Sigmoid colon (tissue), 7 donors: ENCODE measurements around the gene TXN2. TPM values are rescaled to one million over a fixed set of nuclear protein-coding genes. Genes with fewer than 3 reads are reported as not detected.
"Not testable (repeated sequence)": the region's sequence is repeated elsewhere in the genome, so short reads cannot be mapped to it uniquely, and the experiment has no call there.

ENCODE experiments used
- DNase-seq: peaks from one replicate; pipeline ENCODE4 v3.0.0-alpha.2; 2019
- H3K27ac ChIP-seq, 4 donors: fragments of 200-600 bp; sonication (generic); one replicate each; pipeline ENCODE4 v1.5.1; 2016 to 2019; ENCODE audit warnings: mild to moderate bottlenecking in 1 of 4
- H3K27me3 ChIP-seq, 3 donors: fragments of 200-600 bp; sonication (generic); one replicate each; pipeline ENCODE4 v1.5.1; 2019; ENCODE audit warnings: mild to moderate bottlenecking in 1 of 3
- H3K36me3 ChIP-seq, 4 donors: fragments of 200-600 bp; sonication (generic); one replicate each; pipeline ENCODE4 v1.5.1; 2016 to 2019
- H3K4me1 ChIP-seq, 4 donors: fragments of 200-600 bp; sonication (generic); one replicate each; pipeline ENCODE4 v1.5.1; 2017 to 2019
- H3K4me3 ChIP-seq, 4 donors: fragments of 200-600 bp; sonication (generic); one replicate each; pipeline ENCODE4 v1.5.1; 2017 to 2019; ENCODE audit warnings: mild to moderate bottlenecking in 2 of 4, moderate library complexity in 1 of 4
- H3K9me3 ChIP-seq, 4 donors: fragments of 200-600 bp in 3 of 4; sonication (generic) in 3 of 4; one replicate each; pipeline versions ENCODE4 v1.5.1 to v1.6.1; 2013 to 2019
- EP300 ChIP-seq, 4 donors: sonication (generic); formaldehyde crosslinking; IDR thresholded peaks; one replicate each; pipeline ENCODE4 v1.6.1; 2017; ENCODE audit warnings: antibody characterized with exemption in 4 of 4
- POLR2A ChIP-seq, 2 donors: fragments of 450-650 bp; IDR thresholded peaks; one replicate each; pipeline ENCODE4 v1.6.1; 2016; ENCODE audit warnings: antibody characterized with exemption in 2 of 2, mild to moderate bottlenecking in 2 of 2, moderate library complexity in 2 of 2
- POLR2AphosphoS5 ChIP-seq, 4 donors: sonication (generic); formaldehyde crosslinking; IDR thresholded peaks; one replicate each; pipeline ENCODE4 v1.6.1; 2017; ENCODE audit warnings: antibody characterized with exemption in 4 of 4
- WGBS, 2 donors: extraction: QIAGEN DNeasy Blood & Tissue Kit; methylation state at CpG; one replicate each; pipeline ENCODE4 v1.1.7; 2013; 5-methylcytosine and 5-hydroxymethylcytosine counted together
- intact Hi-C: fragments of 100-400 bp; cut with DNase I; formaldehyde crosslinking; loops from one replicate; pipeline ENCODE4 v1.15.1; 2023
- polyA plus RNA-seq, 3 donors: library from polyadenylated mRNA; stranded (reverse); fragments of 200-250 nt; gene quantifications; one replicate each; pipeline ENCODE4 v1.2.3, GENCODE V29; 2013
- total RNA-seq, 4 donors: library from RNA; depleted of rRNA; stranded (reverse); fragments of >200 nt; gene quantifications; one replicate each; pipeline ENCODE4 v1.1.0, GENCODE V29; 2016
- TF ChIP-seq, protein P1 (sequence below), 4 experiments: fragments of 450-650 bp in 3 of 4; fragments of 200-600 bp in 1 of 4; IDR thresholded peaks; one replicate each; pipeline ENCODE4 v1.5.1; 2016 to 2019; ENCODE audit warnings: antibody characterized with exemption in 4 of 4, mild to moderate bottlenecking in 3 of 4, moderate library complexity in 2 of 4
- donor health status: healthy with polysubstance abuse.
- donor health status: Bipolar disorder and iron deficiency.
- donor health status: healthy.

Gene TXN2
- total and polyA plus RNA-seq, 7 donors: 43.2 to 181 (median 72.2) TPM

DNA sequence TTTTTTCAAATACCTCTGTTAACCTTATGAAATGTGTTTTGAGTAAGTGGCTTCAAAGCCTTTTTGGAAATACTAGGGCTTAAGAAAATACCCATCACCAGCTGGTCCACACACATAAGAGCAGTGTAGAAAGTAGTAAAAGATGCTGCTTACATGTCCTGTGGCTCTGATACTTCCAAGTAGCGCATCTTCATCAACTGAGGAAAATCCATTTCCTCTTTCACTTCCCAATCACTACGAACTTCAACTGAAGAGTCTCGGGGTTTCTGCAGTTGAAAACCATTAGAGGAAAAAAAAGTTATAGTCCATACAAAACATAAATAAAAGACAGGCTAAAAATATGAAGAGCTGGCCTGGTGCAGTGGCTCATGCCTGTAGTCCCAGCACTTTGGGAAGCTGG, 39.0 kb upstream of the TXN2 start:
- Histone ChIP-seq H3K9me3 (no peaks in the 10 kb centered on the region), H3K27ac (no peak overlapping the region), H3K36me3 (peaks cover 74 to 100% (median 98%) of the 10 kb centered on the region in 4 donors), H3K4me1 (no peaks in the 10 kb centered on the region), H3K27me3 (no peaks in the 10 kb centered on the region), H3K4me3 (no peak overlapping the region)
- no peak for DNase-seq
- intact Hi-C loops: no loop called here
- TF ChIP-seq, protein P1, sequence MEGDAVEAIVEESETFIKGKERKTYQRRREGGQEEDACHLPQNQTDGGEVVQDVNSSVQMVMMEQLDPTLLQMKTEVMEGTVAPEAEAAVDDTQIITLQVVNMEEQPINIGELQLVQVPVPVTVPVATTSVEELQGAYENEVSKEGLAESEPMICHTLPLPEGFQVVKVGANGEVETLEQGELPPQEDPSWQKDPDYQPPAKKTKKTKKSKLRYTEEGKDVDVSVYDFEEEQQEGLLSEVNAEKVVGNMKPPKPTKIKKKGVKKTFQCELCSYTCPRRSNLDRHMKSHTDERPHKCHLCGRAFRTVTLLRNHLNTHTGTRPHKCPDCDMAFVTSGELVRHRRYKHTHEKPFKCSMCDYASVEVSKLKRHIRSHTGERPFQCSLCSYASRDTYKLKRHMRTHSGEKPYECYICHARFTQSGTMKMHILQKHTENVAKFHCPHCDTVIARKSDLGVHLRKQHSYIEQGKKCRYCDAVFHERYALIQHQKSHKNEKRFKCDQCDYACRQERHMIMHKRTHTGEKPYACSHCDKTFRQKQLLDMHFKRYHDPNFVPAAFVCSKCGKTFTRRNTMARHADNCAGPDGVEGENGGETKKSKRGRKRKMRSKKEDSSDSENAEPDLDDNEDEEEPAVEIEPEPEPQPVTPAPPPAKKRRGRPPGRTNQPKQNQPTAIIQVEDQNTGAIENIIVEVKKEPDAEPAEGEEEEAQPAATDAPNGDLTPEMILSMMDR (IDR thresholded peaks at IDR 0.05): no peak
- no peak for TF ChIP-seq POLR2A (IDR thresholded peaks at IDR 0.05)
- TF ChIP-seq POLR2AphosphoS5 (IDR thresholded peaks at IDR 0.05): no peak
- TF ChIP-seq EP300 (IDR thresholded peaks at IDR 0.05): no peak
- WGBS, 2 donors: 80 to 88% methylated on average over 3 of the region's 3 CpGs

DNA sequence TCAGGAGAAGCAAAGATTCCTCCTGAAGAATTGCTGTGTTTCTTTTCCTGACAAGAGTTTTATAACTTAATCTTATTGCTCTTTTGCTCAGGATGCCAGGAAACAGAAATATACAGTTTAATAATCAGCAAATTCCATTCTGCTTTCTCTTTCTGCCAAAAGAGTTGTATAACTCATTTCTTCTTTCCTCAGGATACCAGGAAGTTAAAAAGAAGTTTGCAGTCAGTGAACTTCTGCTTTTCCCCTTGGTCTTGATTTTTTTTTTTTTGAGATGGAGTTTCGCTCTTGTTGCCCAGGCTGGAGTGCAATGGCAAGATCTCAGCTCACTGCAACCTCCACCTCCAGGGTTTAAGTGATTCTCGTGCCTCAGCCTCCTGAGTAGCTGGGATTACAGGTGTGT, 38.5 kb upstream of the TXN2 start:
- H3K27me3 ChIP-seq, intact Hi-C loops, H3K4me3 ChIP-seq, H3K9me3 ChIP-seq, H3K27ac ChIP-seq, H3K4me1 ChIP-seq, DNase-seq: not testable (repeated sequence)
- WGBS, 2 donors: 89 to 93% methylated on average over 2 of the region's 2 CpGs
- H3K36me3 ChIP-seq: peaks cover 71 to 100% (median 98%) of the 10 kb centered on the region in 4 donors

DNA sequence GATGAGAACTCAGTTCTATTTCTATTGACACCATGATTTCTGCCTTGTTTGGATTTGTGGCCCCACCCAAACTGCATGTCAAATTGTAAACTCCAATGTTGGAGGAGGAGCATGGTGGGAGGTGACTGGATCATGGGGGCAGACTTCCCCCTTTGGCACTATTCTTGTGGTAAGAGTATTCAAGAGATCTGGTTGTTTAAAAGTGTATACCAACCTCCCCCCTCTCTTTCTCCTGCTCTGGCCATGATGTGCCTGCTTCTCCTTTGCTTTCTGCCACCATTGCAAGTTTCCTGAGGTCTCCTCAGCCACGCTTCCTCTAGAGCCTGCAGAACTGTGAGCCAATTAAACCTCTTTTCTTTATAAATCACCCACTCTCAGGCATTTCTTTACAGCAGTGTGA, 33.3 kb upstream of the TXN2 start:
- 88 to 96% methylated on average over 1 of the region's 1 CpG for WGBS, 2 donors
- no peak for DNase-seq
- intact Hi-C loops: no loop called here
- H3K9me3 ChIP-seq: no peaks in the 10 kb centered on the region
- H3K4me3 ChIP-seq: no peak overlapping the region
- peaks cover 48 to 95% (median 83%) of the 10 kb centered on the region in 4 donors for H3K36me3 ChIP-seq
- no peaks in the 10 kb centered on the region for H3K27me3 ChIP-seq
- H3K27ac ChIP-seq: no peak overlapping the region
- TF ChIP-seq EP300 (IDR thresholded peaks at IDR 0.05) (no peak), POLR2A (IDR thresholded peaks at IDR 0.05) (no peak), POLR2AphosphoS5 (IDR thresholded peaks at IDR 0.05) (no peak)
- TF ChIP-seq, protein P1 (IDR thresholded peaks at IDR 0.05): no peak
- peaks cover 0 to 10% (median 5%) of the 10 kb centered on the region in 4 donors for H3K4me1 ChIP-seq

DNA sequence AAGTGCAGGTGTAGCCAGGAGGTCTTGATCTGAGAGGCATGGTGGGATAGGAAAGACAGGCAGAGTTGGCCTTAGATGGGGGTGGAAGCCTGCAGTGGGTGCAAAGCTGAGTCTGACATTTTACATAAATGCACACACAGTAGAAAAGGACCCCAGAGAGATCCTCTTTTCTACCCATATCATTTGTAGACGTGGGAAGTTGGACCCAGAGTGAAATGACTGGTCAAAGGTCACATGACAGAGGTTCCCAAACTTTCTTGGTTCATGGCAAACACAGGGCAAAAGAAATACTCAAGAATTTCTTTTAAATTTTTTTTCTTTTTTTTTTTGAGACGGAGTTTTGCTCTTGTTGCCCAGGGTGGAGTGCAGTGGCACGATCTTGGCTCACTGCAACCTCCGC, 31.6 kb upstream of the TXN2 start:
- intact Hi-C loops: no loop called here
- H3K4me1 ChIP-seq: peaks cover 0 to 10% (median 5%) of the 10 kb centered on the region in 4 donors
- no peak overlapping the region for H3K27ac ChIP-seq
- TF ChIP-seq, protein P1 (IDR thresholded peaks at IDR 0.05): no peak
- TF ChIP-seq POLR2AphosphoS5 (IDR thresholded peaks at IDR 0.05): no peak
- no peak for TF ChIP-seq EP300 (IDR thresholded peaks at IDR 0.05)
- no peak for TF ChIP-seq POLR2A (IDR thresholded peaks at IDR 0.05)
- no peaks in the 10 kb centered on the region for H3K27me3 ChIP-seq
- WGBS, 2 donors: 79 to 85% methylated on average over 4 of the region's 4 CpGs
- H3K36me3 ChIP-seq: peaks cover 37 to 77% (median 66%) of the 10 kb centered on the region in 4 donors
- no peaks in the 10 kb centered on the region for H3K9me3 ChIP-seq
- no peak overlapping the region for H3K4me3 ChIP-seq
- DNase-seq: no peak

DNA sequence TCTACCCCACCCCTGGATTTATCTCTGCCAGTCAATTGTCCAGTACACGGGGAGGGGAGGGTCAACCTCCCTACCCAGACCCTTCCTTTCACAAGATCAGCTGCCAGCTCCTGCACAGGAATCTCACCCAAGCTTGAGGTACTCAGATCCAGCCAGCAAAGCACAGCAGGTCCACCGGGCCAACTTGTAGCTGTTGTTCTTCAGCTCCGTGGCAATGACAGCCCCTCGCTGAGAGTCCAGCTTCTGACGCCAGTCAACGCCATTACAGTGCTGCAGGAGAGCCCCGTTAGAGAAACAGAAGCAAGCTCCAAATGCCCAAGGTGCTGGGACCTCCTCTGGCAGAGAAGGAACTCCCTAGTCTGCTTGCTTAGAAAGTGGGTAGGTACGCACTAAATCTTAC, 30.9 kb upstream of the TXN2 start:
- TF ChIP-seq EP300 (IDR thresholded peaks at IDR 0.05) (no peak), POLR2A (IDR thresholded peaks at IDR 0.05) (no peak), POLR2AphosphoS5 (IDR thresholded peaks at IDR 0.05) (no peak)
- TF ChIP-seq, protein P1 (IDR thresholded peaks at IDR 0.05): no peak
- Histone ChIP-seq H3K9me3 (no peaks in the 10 kb centered on the region), H3K27me3 (no peaks in the 10 kb centered on the region), H3K4me1 (peaks cover 0 to 14% (median 7%) of the 10 kb centered on the region in 4 donors), H3K4me3 (no peak overlapping the region), H3K36me3 (peaks cover 33 to 70% (median 60%) of the 10 kb centered on the region in 4 donors), H3K27ac (no peak overlapping the region)
- WGBS, 2 donors: 93 to 97% methylated on average over 8 of the region's 8 CpGs
- intact Hi-C loops: no loop called here
- no peak for DNase-seq
